GM19397 (cell line): ENCODE results near the gene SLC5A1.
"Not testable (repeated sequence)": the region's sequence is repeated elsewhere in the genome, so short reads cannot be mapped to it uniquely, and the experiment has no call there.

Source experiments
- ATAC-seq: cut with Tn5 transposase; IDR thresholded peaks from one replicate; pipeline ENCODE4 v1.9.1; 2021; ENCODE audit warnings: mild to moderate bottlenecking, moderate library complexity; ENCODE audit not compliant: unreplicated experiment

Gene SLC5A1

GRCh38 chr22:32083814-32084213, 40.8 kb downstream of the SLC5A1 start:
- no peak for ATAC-seq

GRCh38 chr22:32088084-32088483, 45.0 kb downstream of the SLC5A1 start:
- no peak for ATAC-seq

- no peak for ATAC-seq
These were observed 54.0 kb downstream of the SLC5A1 start for GRCh38 chr22:32097018-32097417.

GRCh38 chr22:32097881-32098499, 54.9 kb downstream of the SLC5A1 start:
- ATAC-seq, result no peak

GRCh38 chr22:32100711-32101110, 57.6 kb downstream of the SLC5A1 start:
- no peak for ATAC-seq

GRCh38 chr22:32103658-32104315, 60.7 kb downstream of the SLC5A1 start:
- ATAC-seq, result no peak

GRCh38 chr22:32106930-32107329, 63.9 kb downstream of the SLC5A1 start:
- no peak for ATAC-seq

GRCh38 chr22:32112380-32112779, 69.3 kb downstream of the SLC5A1 start:
- ATAC-seq, result no peak

- no peak for ATAC-seq
These were observed 76.6 kb downstream of the SLC5A1 start for GRCh38 chr22:32119568-32120235.

- ATAC-seq, result no peak
These were observed 77.5 kb downstream of the SLC5A1 start for GRCh38 chr22:32120603-32121002.

- no peak for ATAC-seq
These were observed 79.8 kb downstream of the SLC5A1 start for GRCh38 chr22:32122899-32123298.

- no peak for ATAC-seq
These were observed 80.6 kb downstream of the SLC5A1 start for GRCh38 chr22:32123657-32124056.

- no peak for ATAC-seq
These were observed 84.8 kb downstream of the SLC5A1 start for GRCh38 chr22:32127904-32128303.

GRCh38 chr22:32130464-32130863, 87.4 kb downstream of the SLC5A1 start:
- no peak for ATAC-seq

GRCh38 chr22:32132126-32132525, 89.1 kb downstream of the SLC5A1 start:
- ATAC-seq, result no peak

GRCh38 chr22:32132783-32133182, 89.7 kb downstream of the SLC5A1 start:
- no peak for ATAC-seq

GRCh38 chr22:32134796-32135195, 91.7 kb downstream of the SLC5A1 start:
- ATAC-seq, result not testable (repeated sequence)

- ATAC-seq, result not testable (repeated sequence)
These were observed 92.9 kb downstream of the SLC5A1 start for GRCh38 chr22:32135958-32136357.

GRCh38 chr22:32136881-32137280, 93.8 kb downstream of the SLC5A1 start:
- ATAC-seq, result not testable (repeated sequence)

GRCh38 chr22:32137731-32138324, 94.8 kb downstream of the SLC5A1 start:
- not testable (repeated sequence) for ATAC-seq

- not testable (repeated sequence) for ATAC-seq
These were observed 95.5 kb downstream of the SLC5A1 start for GRCh38 chr22:32138576-32138975.

GRCh38 chr22:32140688-32141087, 97.6 kb downstream of the SLC5A1 start:
- not testable (repeated sequence) for ATAC-seq
